ENCODE results near the gene STRIT1. TPM values are rescaled to one million over a fixed set of nuclear protein-coding genes. Genes with fewer than 3 reads are reported as not detected.

STRIT1 gene
- total and polyA plus RNA-seq, 9 of the 15 experiments (the other 6 are each of a cell fraction or from before 2014, with no cell fraction given), result not detected

GRCh38 chr3:155252535-155252934, 40.9 kb downstream of the STRIT1 start (continued):
- TF ChIP-seq ATF3 (IDR thresholded peaks at IDR 0.05) (peak; percentile 88), ATF3 (CRISPR knock-in tag; conservative IDR thresholded peaks at IDR 0.05) (no peak), ETS2 (tag; IDR thresholded peaks at IDR 0.05; ENCODE audit: borderline replicate concordance, poor library complexity, severe bottlenecking) (no peak), SMAD2 (IDR thresholded peaks at IDR 0.05; ENCODE audit: low read depth, low read length) (no peak), ZFPM2 (CRISPR knock-in tag; IDR thresholded peaks at IDR 0.05) (no peak)

GRCh38 chr3:155252021-155252420, 41.5 kb downstream of the STRIT1 start:
- BruUV-seq (replicated peaks), result no TSS peak
- in situ Hi-C loops (cut with MboI), result no loop called here
- H3K4me3 ChIP-seq, result no peak overlapping the region
- 68% methylated on average over 2 of the region's 2 CpGs for WGBS (ENCODE audit: insufficient coverage, low coverage, missing lambda C conversion rate)
- DNase-seq (ENCODE audit: extremely low read depth in 1 of 4, low spot score in 3 of 4), result no peak
- H3K9me3 ChIP-seq (replicated peaks; ENCODE audit: control insufficient read depth, insufficient read depth, low read depth, low read length), result peaks cover 8% of the 10 kb centered on the region
- no peak for FAIRE-seq
- no peaks in the 10 kb centered on the region for H3K36me3 ChIP-seq (ENCODE audit: control insufficient read depth, insufficient read depth, low read length)
- TF ChIP-seq CTBP1 (IDR thresholded peaks at IDR 0.05; ENCODE audit: borderline replicate concordance) (no peak), NFIC (IDR thresholded peaks at IDR 0.05) (no peak)
- intact Hi-C loops (cut with micrococcal nuclease), result loop anchor here (10.0 kb wide), 1 partner anchor 63 kb away; no protein-coding TSS in a partner anchor
- H2AFZ ChIP-seq (ENCODE audit: low read depth, low read length), result peak overlapping the region; percentile 21; the same call in 1 of the 2 replicates
- H3K9ac ChIP-seq (ENCODE audit: insufficient read depth in 1 of 2, low read depth in 2 of 2, low read length in 2 of 2), result no peak overlapping the region
- H3K4me2 ChIP-seq (ENCODE audit: insufficient read depth, low read length), result no peak overlapping the region
- peaks cover 4 to 22% of the 10 kb centered on the region in 2 experiments; a peak in 3 of 5 replicates for H3K4me1 ChIP-seq (replicated peaks in 1 of 2; ENCODE audit: control insufficient read depth in 2 of 2, insufficient read depth in 2 of 2, low read length in 2 of 2)
- ATAC-seq, result no peak
- no peaks in the 10 kb centered on the region for H3K27me3 ChIP-seq (ENCODE audit: control insufficient read depth in 2 of 2, insufficient read depth in 2 of 2, low read length in 2 of 2)
- H3K9me1 ChIP-seq (ENCODE audit: control insufficient read depth, insufficient read depth, low read length), result no peaks in the 10 kb centered on the region
- H3K79me2 ChIP-seq (ENCODE audit: control insufficient read depth, insufficient read depth, low read length), result no peaks in the 10 kb centered on the region
- H4K20me1 ChIP-seq (replicated peaks; ENCODE audit: control insufficient read depth, insufficient read depth, low read length), result no peaks in the 10 kb centered on the region
- ChIA-PET CTCF (ENCODE audit: low intra/inter-chr PET ratio) (no interaction called here), POLR2A (no interaction called here)
- H3K27ac ChIP-seq (ENCODE audit: extremely low read depth, low read depth, low read length), result no peak overlapping the region
